Measurements from ENCODE around the gene CLCA2.

The CLCA2 gene

DNA sequence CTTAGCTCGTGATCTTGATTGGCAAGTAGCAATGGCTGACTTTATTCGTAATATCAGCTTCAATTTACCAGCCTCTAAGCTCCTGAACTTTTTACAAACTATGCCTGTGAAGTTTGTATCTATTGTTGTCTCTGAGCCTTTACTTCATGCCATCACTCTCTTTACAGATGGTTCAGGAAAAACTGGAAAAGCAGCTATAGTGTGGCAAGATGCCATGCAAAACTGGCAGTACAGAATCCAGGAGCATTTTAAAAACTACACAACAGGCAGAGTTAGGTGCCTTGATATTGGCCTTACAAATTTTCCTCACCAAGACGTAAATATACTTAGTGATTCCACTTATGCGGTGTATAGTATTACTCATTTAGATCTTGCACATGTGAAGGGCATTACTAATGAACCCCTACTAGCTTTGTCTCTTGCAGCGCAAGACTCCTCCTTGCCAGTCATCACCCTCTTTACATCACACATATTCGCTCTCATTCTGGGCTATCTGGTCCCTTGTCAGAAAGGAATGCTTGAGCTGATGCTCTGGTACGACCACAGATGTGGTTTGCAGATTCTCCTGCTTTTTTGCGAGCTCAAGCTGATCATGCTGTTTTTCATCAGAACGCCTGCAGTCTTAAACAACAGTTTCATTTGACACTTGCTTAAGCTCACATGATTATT, 81.1 kb downstream of the CLCA2 start:
- TF ChIP-seq, protein P1, sequence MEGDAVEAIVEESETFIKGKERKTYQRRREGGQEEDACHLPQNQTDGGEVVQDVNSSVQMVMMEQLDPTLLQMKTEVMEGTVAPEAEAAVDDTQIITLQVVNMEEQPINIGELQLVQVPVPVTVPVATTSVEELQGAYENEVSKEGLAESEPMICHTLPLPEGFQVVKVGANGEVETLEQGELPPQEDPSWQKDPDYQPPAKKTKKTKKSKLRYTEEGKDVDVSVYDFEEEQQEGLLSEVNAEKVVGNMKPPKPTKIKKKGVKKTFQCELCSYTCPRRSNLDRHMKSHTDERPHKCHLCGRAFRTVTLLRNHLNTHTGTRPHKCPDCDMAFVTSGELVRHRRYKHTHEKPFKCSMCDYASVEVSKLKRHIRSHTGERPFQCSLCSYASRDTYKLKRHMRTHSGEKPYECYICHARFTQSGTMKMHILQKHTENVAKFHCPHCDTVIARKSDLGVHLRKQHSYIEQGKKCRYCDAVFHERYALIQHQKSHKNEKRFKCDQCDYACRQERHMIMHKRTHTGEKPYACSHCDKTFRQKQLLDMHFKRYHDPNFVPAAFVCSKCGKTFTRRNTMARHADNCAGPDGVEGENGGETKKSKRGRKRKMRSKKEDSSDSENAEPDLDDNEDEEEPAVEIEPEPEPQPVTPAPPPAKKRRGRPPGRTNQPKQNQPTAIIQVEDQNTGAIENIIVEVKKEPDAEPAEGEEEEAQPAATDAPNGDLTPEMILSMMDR (IDR thresholded peaks at IDR 0.05; ENCODE audit: borderline replicate concordance, insufficient read depth, low read depth, low read length): no peak
- no peak overlapping the region for H3K4me3 ChIP-seq (ENCODE audit: low read depth, low read length)

DNA sequence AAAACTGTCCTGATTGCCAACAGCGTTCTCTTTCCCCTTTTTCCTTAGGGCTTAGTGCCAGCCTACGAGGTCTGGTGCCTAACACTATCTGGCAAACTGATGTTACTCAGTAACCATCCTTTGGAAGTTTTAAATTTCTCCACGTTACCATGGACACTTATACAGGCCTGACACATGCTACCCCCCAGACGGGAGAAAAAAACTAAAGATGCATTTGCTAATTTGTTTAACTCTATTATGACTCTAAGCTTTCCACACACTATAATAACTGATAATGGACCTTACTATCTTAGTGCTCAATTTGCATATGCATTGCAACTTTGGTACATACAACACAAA, 81.6 kb downstream of the CLCA2 start:
- TF ChIP-seq, protein P1 (IDR thresholded peaks at IDR 0.05; ENCODE audit: borderline replicate concordance, insufficient read depth, low read depth, low read length): no peak
- no peak overlapping the region for H3K4me3 ChIP-seq (ENCODE audit: low read depth, low read length)

Data from GM12875 (cell line).